Urinary bladder (tissue), 4 donors: ENCODE results near the gene PCDHGA12. TPM values are rescaled to one million over a fixed set of nuclear protein-coding genes. Genes with fewer than 3 reads are reported as not detected.

Experiments used
- DNase-seq: peaks from one replicate; pipeline ENCODE4 v3.0.0-alpha.2; 2015; ENCODE audit errors: extremely low spot score
- H3K27ac ChIP-seq: one replicate; pipeline ENCODE4 v1.5.1; 2013; ENCODE audit warnings: low read depth, mild to moderate bottlenecking, moderate library complexity
- H3K36me3 ChIP-seq: one replicate; pipeline ENCODE4 v1.6.1; 2013; ENCODE audit warnings: mild to moderate bottlenecking, moderate library complexity; ENCODE audit not compliant: insufficient read depth
- H3K4me1 ChIP-seq: one replicate; pipeline ENCODE4 v1.6.1; 2013; ENCODE audit warnings: mild to moderate bottlenecking, moderate library complexity; ENCODE audit not compliant: insufficient read depth
- H3K4me3 ChIP-seq: one replicate; pipeline ENCODE4 v1.5.1; 2013; ENCODE audit warnings: low read depth, low read length
- WGBS: extraction: QIAGEN DNeasy Blood & Tissue Kit; methylation state at CpG from one replicate; pipeline ENCODE4 v1.1.7; 2013; 5-methylcytosine and 5-hydroxymethylcytosine counted together
- polyA plus RNA-seq: library from polyadenylated mRNA; stranded (reverse); fragments of 200-250 nt; gene quantifications from one replicate; pipeline ENCODE4 v1.2.3, GENCODE V29; 2013
- total RNA-seq: library from RNA; depleted of rRNA; stranded (reverse); fragments of >200 nt; gene quantifications from one replicate; pipeline ENCODE4 v1.2.3, GENCODE V29; 2014
- donor health status: healthy with polysubstance abuse.
- donor health status: healthy.

PCDHGA12 gene
- total and polyA plus RNA-seq, 2 donors: 2.9 to 7.8 TPM

GRCh38 chr5:141440341-141440740, 10.0 kb downstream of the PCDHGA12 start:
- 95% methylated on average over 9 of the region's 9 CpGs for WGBS
- DNase-seq: no peak
- H3K36me3 ChIP-seq: no peaks in the 10 kb centered on the region
- H3K4me1 ChIP-seq: no peaks in the 10 kb centered on the region
- no peak overlapping the region for H3K4me3 ChIP-seq
- H3K27ac ChIP-seq: no peak overlapping the region

GRCh38 chr5:141441571-141442170, 11.4 kb downstream of the PCDHGA12 start:
- Histone ChIP-seq H3K4me1 (no peaks in the 10 kb centered on the region), H3K4me3 (no peak overlapping the region), H3K27ac (no peak overlapping the region), H3K36me3 (no peaks in the 10 kb centered on the region)
- WGBS: 44% methylated on average over 50 of the region's 50 CpGs
- DNase-seq: no peak

- 95% methylated on average over 3 of the region's 3 CpGs for WGBS
- no peaks in the 10 kb centered on the region for H3K36me3 ChIP-seq
- H3K27ac ChIP-seq: no peak overlapping the region
- DNase-seq: no peak
- no peak overlapping the region for H3K4me3 ChIP-seq
- H3K4me1 ChIP-seq: no peaks in the 10 kb centered on the region
Observed at GRCh38 chr5:141465351-141465750, 35.0 kb downstream of the PCDHGA12 start.

GRCh38 chr5:141475625-141476131, 45.4 kb downstream of the PCDHGA12 start, which contains the start of gene PCDHGC3:
Gene PCDHGC3, plus strand, starts transcription at chr5:141475966. Its CDS starts 151 bp downstream, at chr5:141476117.
- WGBS: under 1% methylated on average over 28 of the region's 28 CpGs
- Histone ChIP-seq H3K4me3 (peak within 1 kb of the TSS; percentile 40), H3K36me3 (no peaks in the 10 kb centered on the region), H3K27ac (peak within 1 kb of the TSS; percentile 57), H3K4me1 (no peaks in the 10 kb centered on the region)
- peak; percentile 84 for DNase-seq

- Histone ChIP-seq H3K4me1 (no peaks in the 10 kb centered on the region), H3K36me3 (no peaks in the 10 kb centered on the region)
- peak; percentile 69 for DNase-seq
Observed at GRCh38 chr5:141476132-141476911, 46.0 kb downstream of the PCDHGA12 start.

GRCh38 chr5:141477044-141477575, 46.8 kb downstream of the PCDHGA12 start:
- Histone ChIP-seq H3K4me1 (no peaks in the 10 kb centered on the region), H3K4me3 (peak overlapping the region; percentile 40), H3K27ac (no peak overlapping the region), H3K36me3 (no peaks in the 10 kb centered on the region)
- DNase-seq: no peak
- 24% methylated on average over 24 of the region's 24 CpGs for WGBS

More at GRCh38 chr5:141476132-141476911, 46.0 kb downstream of the PCDHGA12 start:
- Histone ChIP-seq H3K27ac (peak overlapping the region; percentile 57), H3K4me3 (peak overlapping the region; percentile 40)
- WGBS: under 1% methylated on average over 58 of the region's 58 CpGs

- no peak for DNase-seq
- 44% methylated on average over 13 of the region's 13 CpGs for WGBS
- peak overlapping the region; percentile 20 for H3K4me3 ChIP-seq
- no peaks in the 10 kb centered on the region for H3K36me3 ChIP-seq
- no peak overlapping the region for H3K27ac ChIP-seq
- H3K4me1 ChIP-seq: no peaks in the 10 kb centered on the region
Observed at GRCh38 chr5:141477815-141478214, 47.5 kb downstream of the PCDHGA12 start.

- no peak for DNase-seq
- Histone ChIP-seq H3K36me3 (no peaks in the 10 kb centered on the region), H3K4me3 (peak overlapping the region; percentile 20), H3K4me1 (no peaks in the 10 kb centered on the region), H3K27ac (no peak overlapping the region)
- 21% methylated on average over 20 of the region's 20 CpGs for WGBS
Observed at GRCh38 chr5:141478321-141478945, 48.1 kb downstream of the PCDHGA12 start.

- Histone ChIP-seq H3K36me3 (no peaks in the 10 kb centered on the region), H3K4me1 (peaks cover 2% of the 10 kb centered on the region), H3K27ac (no peak overlapping the region), H3K4me3 (no peak overlapping the region)
- DNase-seq: no peak
Observed at GRCh38 chr5:141479776-141480175, 49.5 kb downstream of the PCDHGA12 start.

Other genes starting within 250 kb of the PCDHGA12 start
Only the 30 nearest of the 35 such genes appear.
- gene PCDHB13, start 216.6 kb upstream of the PCDHGA12 start, total RNA-seq: 5.9 TPM
- 2.5 TPM for gene PCDHB13, start 216.6 kb upstream of the PCDHGA12 start, polyA plus RNA-seq
- 10.1 TPM for gene PCDHB14, start 207.2 kb upstream of the PCDHGA12 start, total RNA-seq
- gene PCDHB14, start 207.2 kb upstream of the PCDHGA12 start, polyA plus RNA-seq: 8.2 TPM
- gene PCDHB15, start 185.1 kb upstream of the PCDHGA12 start, total RNA-seq: 7.8 TPM
- gene PCDHB15, start 185.1 kb upstream of the PCDHGA12 start, polyA plus RNA-seq: 7.3 TPM
- 0.69 TPM for gene SLC25A2, start 126.5 kb upstream of the PCDHGA12 start, total RNA-seq
- gene SLC25A2, start 126.5 kb upstream of the PCDHGA12 start, polyA plus RNA-seq: not detected
- 85.9 TPM for gene TAF7, start 109.7 kb upstream of the PCDHGA12 start, total RNA-seq
- 100 TPM for gene TAF7, start 109.7 kb upstream of the PCDHGA12 start, polyA plus RNA-seq
- 1.2 TPM for gene PCDHGA1, start 100.0 kb upstream of the PCDHGA12 start, total RNA-seq
- 1.2 TPM for gene PCDHGA1, start 100.0 kb upstream of the PCDHGA12 start, polyA plus RNA-seq
- 5.7 TPM for gene PCDHGA2, start 91.7 kb upstream of the PCDHGA12 start, total RNA-seq
- gene PCDHGA2, start 91.7 kb upstream of the PCDHGA12 start, polyA plus RNA-seq: 4.1 TPM
- gene PCDHGA3, start 86.7 kb upstream of the PCDHGA12 start, total RNA-seq: 4.6 TPM
- 1.6 TPM for gene PCDHGA3, start 86.7 kb upstream of the PCDHGA12 start, polyA plus RNA-seq
- 5.7 TPM for gene PCDHGB1, start 80.4 kb upstream of the PCDHGA12 start, total RNA-seq
- gene PCDHGB1, start 80.4 kb upstream of the PCDHGA12 start, polyA plus RNA-seq: 0.47 TPM
- gene PCDHGA4, start 75.5 kb upstream of the PCDHGA12 start, total RNA-seq: 5.8 TPM
- gene PCDHGA4, start 75.5 kb upstream of the PCDHGA12 start, polyA plus RNA-seq: 2.2 TPM
- 7.9 TPM for gene PCDHGB2, start 70.5 kb upstream of the PCDHGA12 start, total RNA-seq
- 2.2 TPM for gene PCDHGB2, start 70.5 kb upstream of the PCDHGA12 start, polyA plus RNA-seq
- 7.0 TPM for gene PCDHGA5, start 66.3 kb upstream of the PCDHGA12 start, total RNA-seq
- 2.6 TPM for gene PCDHGA5, start 66.3 kb upstream of the PCDHGA12 start, polyA plus RNA-seq
- 7.3 TPM for gene PCDHGB3, start 60.3 kb upstream of the PCDHGA12 start, total RNA-seq
- gene PCDHGB3, start 60.3 kb upstream of the PCDHGA12 start, polyA plus RNA-seq: 1.4 TPM
- gene PCDHGA6, start 56.6 kb upstream of the PCDHGA12 start, total RNA-seq: 9.6 TPM
- 3.7 TPM for gene PCDHGA6, start 56.6 kb upstream of the PCDHGA12 start, polyA plus RNA-seq
- gene PCDHGA7, start 47.8 kb upstream of the PCDHGA12 start, total RNA-seq: 6.9 TPM
- gene PCDHGA7, start 47.8 kb upstream of the PCDHGA12 start, polyA plus RNA-seq: 1.9 TPM
- gene PCDHGB4, start 42.8 kb upstream of the PCDHGA12 start, total RNA-seq: 11.7 TPM
- gene PCDHGB4, start 42.8 kb upstream of the PCDHGA12 start, polyA plus RNA-seq: 2.4 TPM
- gene PCDHGA8, start 37.9 kb upstream of the PCDHGA12 start, total RNA-seq: 9.1 TPM
- 0.25 TPM for gene PCDHGA8, start 37.9 kb upstream of the PCDHGA12 start, polyA plus RNA-seq
- 13.5 TPM for gene PCDHGB5, start 32.6 kb upstream of the PCDHGA12 start, total RNA-seq
- 4.7 TPM for gene PCDHGB5, start 32.6 kb upstream of the PCDHGA12 start, polyA plus RNA-seq
- 12.5 TPM for gene PCDHGA9, start 27.7 kb upstream of the PCDHGA12 start, total RNA-seq
- gene PCDHGA9, start 27.7 kb upstream of the PCDHGA12 start, polyA plus RNA-seq: 3.1 TPM
- gene PCDHGB6, start 22.5 kb upstream of the PCDHGA12 start, total RNA-seq: 12.0 TPM
- gene PCDHGB6, start 22.5 kb upstream of the PCDHGA12 start, polyA plus RNA-seq: 5.0 TPM
- 12.3 TPM for gene PCDHGA10, start 17.5 kb upstream of the PCDHGA12 start, total RNA-seq
- 1.6 TPM for gene PCDHGA10, start 17.5 kb upstream of the PCDHGA12 start, polyA plus RNA-seq
- gene PCDHGB7, start 12.8 kb upstream of the PCDHGA12 start, total RNA-seq: 10.4 TPM
- 11.7 TPM for gene PCDHGB7, start 12.8 kb upstream of the PCDHGA12 start, polyA plus RNA-seq
- gene PCDHGA11, start 9.5 kb upstream of the PCDHGA12 start, total RNA-seq: 12.5 TPM
- gene PCDHGA11, start 9.5 kb upstream of the PCDHGA12 start, polyA plus RNA-seq: 1.9 TPM
- gene PCDHGC3, start 45.5 kb downstream of the PCDHGA12 start, total RNA-seq: 62.8 TPM
- gene PCDHGC3, start 45.5 kb downstream of the PCDHGA12 start, polyA plus RNA-seq: 101 TPM
- gene PCDHGC4, start 54.5 kb downstream of the PCDHGA12 start, total RNA-seq: 6.8 TPM
- 0.23 TPM for gene PCDHGC4, start 54.5 kb downstream of the PCDHGA12 start, polyA plus RNA-seq
- gene PCDHGC5, start 58.6 kb downstream of the PCDHGA12 start, total RNA-seq: 3.7 TPM
- gene PCDHGC5, start 58.6 kb downstream of the PCDHGA12 start, polyA plus RNA-seq: 0.29 TPM
- 18.1 TPM for gene DIAPH1, start 188.5 kb downstream of the PCDHGA12 start, total RNA-seq
- gene DIAPH1, start 188.5 kb downstream of the PCDHGA12 start, polyA plus RNA-seq: 30.3 TPM
- 36.3 TPM for gene HDAC3, start 206.3 kb downstream of the PCDHGA12 start, total RNA-seq
- gene HDAC3, start 206.3 kb downstream of the PCDHGA12 start, polyA plus RNA-seq: 45.3 TPM
- gene RELL2, start 206.5 kb downstream of the PCDHGA12 start, total RNA-seq: 0.53 TPM
- gene RELL2, start 206.5 kb downstream of the PCDHGA12 start, polyA plus RNA-seq: 3.0 TPM
- 14.4 TPM for gene FCHSD1, start 220.9 kb downstream of the PCDHGA12 start, total RNA-seq
- gene FCHSD1, start 220.9 kb downstream of the PCDHGA12 start, polyA plus RNA-seq: 15.6 TPM